Measurements from ENCODE around the gene ADARB1. TPM values are rescaled to one million over a fixed set of nuclear protein-coding genes. Genes with fewer than 3 reads are reported as not detected.
"Not testable (repeated sequence)": the region's sequence is repeated elsewhere in the genome, so short reads cannot be mapped to it uniquely, and the experiment has no call there.

ADARB1 gene
- 10 to 100 TPM in 3 of 4 donors, 1 to 10 TPM in 1; 6.8 to 32.2 (median 17.3) TPM for total RNA-seq

GRCh38 chr21:45074048-45074817, at the start of gene ADARB1:
TSS of gene ADARB1 (plus strand) at chr21:45074580. CDS start at chr21:45171657, 97,077 bp downstream.
- in situ Hi-C loops (cut with MboI; ENCODE audit: low pct_ligation_motif_present in 1 of 4, low pct_unique_long_range_greater_than_20kb in 1 of 4, low sequenced_read_pairs in 3 of 4): no loop called here
- Histone ChIP-seq H3K4me3 (peak within 1 kb of the TSS; percentile 76 to 98 (median 95)), H3K36me3 (no peaks in the 10 kb centered on the region), H3K4me1 (peaks cover 3 to 34% (median 19%) of the 10 kb centered on the region in 4 donors), H3K27me3 (peaks cover 14% of the 10 kb centered on the region), H3K9me3 (no peaks in the 10 kb centered on the region), H3K27ac (peak within 1 kb of the TSS; percentile 88 to 95 (median 90))
- intact Hi-C loops (cut with DNase I; ENCODE audit: low total_unique reads): loop anchor here (10.0 kb wide), 1 partner anchor 119 kb away; no protein-coding TSS in a partner anchor
- WGBS, 2 donors (ENCODE audit: low coverage in 1 of 2): 0% methylated on average over 47 of the region's 132 CpGs; no CpG with 5 or more reads in 1 of the 2 donors
- DNase-seq: peak; percentile 57
- TF ChIP-seq POLR2AphosphoS5 (IDR thresholded peaks at IDR 0.05): peak in 2 of 3 donors; percentile 70
- TF ChIP-seq POLR2A (IDR thresholded peaks at IDR 0.05): no peak
- TF ChIP-seq EP300 (IDR thresholded peaks at IDR 0.05; ENCODE audit: low read depth): no peak

GRCh38 chr21:45026066-45026745, 48.2 kb upstream of the ADARB1 start:
- intact Hi-C loops (cut with DNase I; ENCODE audit: low total_unique reads) (no loop called here), in situ Hi-C loops (cut with MboI; ENCODE audit: low pct_ligation_motif_present in 1 of 4, low pct_unique_long_range_greater_than_20kb in 1 of 4, low sequenced_read_pairs in 3 of 4) (no loop called here)
- no peak overlapping the region for H3K27ac ChIP-seq
- DNase-seq: no peak
- WGBS, 2 donors (ENCODE audit: low coverage in 1 of 2): 91 to 94% methylated on average over 14 to 22 of the region's 22 CpGs
- no peaks in the 10 kb centered on the region for H3K9me3 ChIP-seq
- H3K36me3 ChIP-seq: no peaks in the 10 kb centered on the region
- peaks cover 1 to 19% (median 3%) of the 10 kb centered on the region in 4 donors for H3K4me1 ChIP-seq
- H3K27me3 ChIP-seq: peaks cover 2% of the 10 kb centered on the region
- no peak overlapping the region for H3K4me3 ChIP-seq
- TF ChIP-seq CTCF (IDR thresholded peaks at IDR 0.05) (no peak), POLR2AphosphoS5 (IDR thresholded peaks at IDR 0.05) (no peak), POLR2A (IDR thresholded peaks at IDR 0.05) (no peak), EP300 (IDR thresholded peaks at IDR 0.05; ENCODE audit: low read depth) (no peak)

- peaks cover 3 to 25% (median 3%) of the 10 kb centered on the region in 4 donors for H3K4me1 ChIP-seq
- no peak for DNase-seq
- intact Hi-C loops (cut with DNase I; ENCODE audit: low total_unique reads): no loop called here
- TF ChIP-seq POLR2AphosphoS5 (IDR thresholded peaks at IDR 0.05): no peak
- no peak for TF ChIP-seq EP300 (IDR thresholded peaks at IDR 0.05; ENCODE audit: low read depth)
- no peak for TF ChIP-seq POLR2A (IDR thresholded peaks at IDR 0.05)
- TF ChIP-seq CTCF (IDR thresholded peaks at IDR 0.05): no peak
- H3K27me3 ChIP-seq: peaks cover 8% of the 10 kb centered on the region
- in situ Hi-C loops (cut with MboI; ENCODE audit: low pct_ligation_motif_present in 1 of 4, low pct_unique_long_range_greater_than_20kb in 1 of 4, low sequenced_read_pairs in 3 of 4): no loop called here
- no peak overlapping the region for H3K4me3 ChIP-seq
- H3K9me3 ChIP-seq: no peaks in the 10 kb centered on the region
- no peak overlapping the region for H3K27ac ChIP-seq
- H3K36me3 ChIP-seq: no peaks in the 10 kb centered on the region
- 88% methylated on average over 12 of the region's 12 CpGs; no CpG with 5 or more reads in 1 of the 2 donors for WGBS, 2 donors (ENCODE audit: low coverage in 1 of 2)
Observed at GRCh38 chr21:45026826-45027225, 47.6 kb upstream of the ADARB1 start.

GRCh38 chr21:45027241-45028196, 46.9 kb upstream of the ADARB1 start:
- in situ Hi-C loops (cut with MboI; ENCODE audit: low pct_ligation_motif_present in 1 of 4, low pct_unique_long_range_greater_than_20kb in 1 of 4, low sequenced_read_pairs in 3 of 4) (no loop called here), intact Hi-C loops (cut with DNase I; ENCODE audit: low total_unique reads) (no loop called here)
- Histone ChIP-seq H3K4me3 (no peak overlapping the region), H3K27ac (no peak overlapping the region), H3K4me1 (peaks cover 3 to 25% (median 3%) of the 10 kb centered on the region in 4 donors), H3K36me3 (no peaks in the 10 kb centered on the region), H3K27me3 (peaks cover 14% of the 10 kb centered on the region), H3K9me3 (no peaks in the 10 kb centered on the region)
- WGBS, 2 donors (ENCODE audit: low coverage in 1 of 2): 79% methylated on average over 18 of the region's 21 CpGs; no CpG with 5 or more reads in 1 of the 2 donors
- TF ChIP-seq POLR2A (IDR thresholded peaks at IDR 0.05): no peak
- no peak for TF ChIP-seq CTCF (IDR thresholded peaks at IDR 0.05)
- no peak for TF ChIP-seq EP300 (IDR thresholded peaks at IDR 0.05; ENCODE audit: low read depth)
- no peak for TF ChIP-seq POLR2AphosphoS5 (IDR thresholded peaks at IDR 0.05)
- no peak for DNase-seq

GRCh38 chr21:45028645-45029044, 45.7 kb upstream of the ADARB1 start:
- H3K4me3 ChIP-seq; intact Hi-C loops (cut with DNase I; ENCODE audit: low total_unique reads); in situ Hi-C loops (cut with MboI; ENCODE audit: low pct_ligation_motif_present in 1 of 4, low pct_unique_long_range_greater_than_20kb in 1 of 4, low sequenced_read_pairs in 3 of 4); H3K27ac ChIP-seq; H3K9me3 ChIP-seq; DNase-seq; H3K36me3 ChIP-seq: not testable (repeated sequence)
- H3K4me1 ChIP-seq: peaks cover 3 to 31% (median 7%) of the 10 kb centered on the region in 4 donors
- H3K27me3 ChIP-seq: peaks cover 18% of the 10 kb centered on the region
- 80% methylated on average over 7 of the region's 12 CpGs; no CpG with 5 or more reads in 1 of the 2 donors for WGBS, 2 donors (ENCODE audit: low coverage in 1 of 2)

Data from transverse colon (tissue), 4 donors.